T-helper 2 cell treated with Interferon-gamma antibody and Interleukin-4, amounts not matched to agents 5 μg/mL and 100 μg/mL, for 36 hours (primary cell): ENCODE measurements around the gene SEC14L6.

ENCODE experiments used
- DNase-seq: peaks from one replicate; pipeline ENCODE4 v3.0.0; 2021; ENCODE audit warnings: low spot score
- H3K27ac Mint-ChIP-seq: one replicate; pipeline ENCODE4 v1.8.0; 2021; ENCODE audit warnings: mild to moderate bottlenecking, mixed read lengths
- H3K27me3 Mint-ChIP-seq: one replicate; pipeline ENCODE4 v1.8.0; 2021; ENCODE audit warnings: low read depth, mixed read lengths
- H3K36me3 Mint-ChIP-seq: one replicate; pipeline ENCODE4 v1.8.0; 2021; ENCODE audit warnings: low read depth, mixed read lengths
- H3K4me1 Mint-ChIP-seq: one replicate; pipeline ENCODE4 v1.8.0; 2021; ENCODE audit warnings: low read depth, mixed read lengths
- H3K4me3 Mint-ChIP-seq: one replicate; pipeline ENCODE4 v1.8.0; 2022; ENCODE audit warnings: mild to moderate bottlenecking, moderate library complexity, mixed read lengths
- H3K9me3 Mint-ChIP-seq: one replicate; pipeline ENCODE4 v1.8.0; 2021; ENCODE audit warnings: mixed read lengths

The SEC14L6 gene

GRCh38 chr22:30539368-30539767 is 7.2 kb downstream of the SEC14L6 start:
- Mint-ChIP-seq H3K36me3 (no peaks in the 10 kb centered on the region), H3K27ac (no peak overlapping the region), H3K4me1 (peaks cover 4% of the 10 kb centered on the region), H3K27me3 (peaks cover 39% of the 10 kb centered on the region), H3K9me3 (no peaks in the 10 kb centered on the region), H3K4me3 (no peak overlapping the region)
- DNase-seq: no peak

GRCh38 chr22:30538280-30538679 is 8.3 kb downstream of the SEC14L6 start:
- DNase-seq: no peak
- no peak overlapping the region for H3K27ac Mint-ChIP-seq

GRCh38 chr22:30537083-30537731 is 9.3 kb downstream of the SEC14L6 start:
- Mint-ChIP-seq H3K4me1 (peaks cover 4% of the 10 kb centered on the region), H3K9me3 (no peaks in the 10 kb centered on the region), H3K27me3 (peaks cover 26% of the 10 kb centered on the region), H3K27ac (no peak overlapping the region), H3K4me3 (no peak overlapping the region), H3K36me3 (no peaks in the 10 kb centered on the region)
- no peak for DNase-seq

More at GRCh38 chr22:30538280-30538679, 8.3 kb downstream of the SEC14L6 start:
- Mint-ChIP-seq H3K9me3 (no peaks in the 10 kb centered on the region), H3K4me3 (no peak overlapping the region), H3K4me1 (peaks cover 4% of the 10 kb centered on the region), H3K27me3 (peaks cover 34% of the 10 kb centered on the region), H3K36me3 (no peaks in the 10 kb centered on the region)

- H3K4me3 Mint-ChIP-seq: no peak overlapping the region
- H3K27me3 Mint-ChIP-seq: peaks cover 14% of the 10 kb centered on the region
- peaks cover 4% of the 10 kb centered on the region for H3K4me1 Mint-ChIP-seq
- H3K36me3 Mint-ChIP-seq: no peaks in the 10 kb centered on the region
- no peak overlapping the region for H3K27ac Mint-ChIP-seq
- no peaks in the 10 kb centered on the region for H3K9me3 Mint-ChIP-seq
- no peak for DNase-seq
These were observed 11.4 kb downstream of the SEC14L6 start for GRCh38 chr22:30535182-30535581.

GRCh38 chr22:30531651-30532608 is 14.6 kb downstream of the SEC14L6 start:
- H3K9me3 Mint-ChIP-seq: no peaks in the 10 kb centered on the region
- H3K36me3 Mint-ChIP-seq: no peaks in the 10 kb centered on the region
- no peak overlapping the region for H3K4me3 Mint-ChIP-seq
- H3K27me3 Mint-ChIP-seq: no peaks in the 10 kb centered on the region
- no peak overlapping the region for H3K27ac Mint-ChIP-seq
- H3K4me1 Mint-ChIP-seq: peaks cover 4% of the 10 kb centered on the region
- no peak for DNase-seq

GRCh38 chr22:30526656-30527055 is 19.9 kb downstream of the SEC14L6 start:
- peaks cover 3% of the 10 kb centered on the region for H3K27me3 Mint-ChIP-seq
- H3K4me1 Mint-ChIP-seq: no peaks in the 10 kb centered on the region
- H3K36me3 Mint-ChIP-seq: no peaks in the 10 kb centered on the region
- H3K27ac Mint-ChIP-seq: no peak overlapping the region
- no peak for DNase-seq
- no peaks in the 10 kb centered on the region for H3K9me3 Mint-ChIP-seq
- H3K4me3 Mint-ChIP-seq: no peak overlapping the region

GRCh38 chr22:30523646-30524489 is 22.7 kb downstream of the SEC14L6 start:
- no peak overlapping the region for H3K27ac Mint-ChIP-seq
- no peak for DNase-seq
- no peak overlapping the region for H3K4me3 Mint-ChIP-seq
- H3K36me3 Mint-ChIP-seq: no peaks in the 10 kb centered on the region
- H3K9me3 Mint-ChIP-seq: no peaks in the 10 kb centered on the region
- H3K4me1 Mint-ChIP-seq: no peaks in the 10 kb centered on the region
- peaks cover 3% of the 10 kb centered on the region for H3K27me3 Mint-ChIP-seq

- no peak for DNase-seq
- H3K36me3 Mint-ChIP-seq: no peaks in the 10 kb centered on the region
- H3K9me3 Mint-ChIP-seq: no peaks in the 10 kb centered on the region
- H3K4me1 Mint-ChIP-seq: no peaks in the 10 kb centered on the region
- no peak overlapping the region for H3K4me3 Mint-ChIP-seq
- no peak overlapping the region for H3K27ac Mint-ChIP-seq
- peaks cover 3% of the 10 kb centered on the region for H3K27me3 Mint-ChIP-seq
These were observed 25.0 kb downstream of the SEC14L6 start for GRCh38 chr22:30521368-30522156.

GRCh38 chr22:30519842-30520425 is 26.6 kb downstream of the SEC14L6 start:
- Mint-ChIP-seq H3K9me3 (no peaks in the 10 kb centered on the region), H3K36me3 (no peaks in the 10 kb centered on the region), H3K27me3 (peaks cover 3% of the 10 kb centered on the region), H3K4me1 (no peaks in the 10 kb centered on the region), H3K27ac (no peak overlapping the region), H3K4me3 (no peak overlapping the region)
- DNase-seq: no peak

- no peak for DNase-seq
- Mint-ChIP-seq H3K9me3 (no peaks in the 10 kb centered on the region), H3K36me3 (no peaks in the 10 kb centered on the region), H3K27me3 (peaks cover under 1% of the 10 kb centered on the region), H3K27ac (no peak overlapping the region), H3K4me3 (no peak overlapping the region), H3K4me1 (no peaks in the 10 kb centered on the region)
These were observed 29.8 kb downstream of the SEC14L6 start for GRCh38 chr22:30516731-30517130.

- no peak overlapping the region for H3K4me3 Mint-ChIP-seq
- H3K27me3 Mint-ChIP-seq: no peaks in the 10 kb centered on the region
- DNase-seq: no peak
- H3K9me3 Mint-ChIP-seq: no peaks in the 10 kb centered on the region
- no peak overlapping the region for H3K27ac Mint-ChIP-seq
- H3K4me1 Mint-ChIP-seq: no peaks in the 10 kb centered on the region
- H3K36me3 Mint-ChIP-seq: no peaks in the 10 kb centered on the region
These were observed 30.3 kb downstream of the SEC14L6 start for GRCh38 chr22:30516273-30516672.

GRCh38 chr22:30514252-30514651 is 32.3 kb downstream of the SEC14L6 start:
- no peaks in the 10 kb centered on the region for H3K4me1 Mint-ChIP-seq
- H3K27ac Mint-ChIP-seq: no peak overlapping the region
- no peaks in the 10 kb centered on the region for H3K36me3 Mint-ChIP-seq
- no peak for DNase-seq
- no peak overlapping the region for H3K4me3 Mint-ChIP-seq
- H3K27me3 Mint-ChIP-seq: no peaks in the 10 kb centered on the region
- H3K9me3 Mint-ChIP-seq: no peaks in the 10 kb centered on the region

- DNase-seq: no peak
- Mint-ChIP-seq H3K36me3 (no peaks in the 10 kb centered on the region), H3K4me1 (no peaks in the 10 kb centered on the region), H3K27me3 (no peaks in the 10 kb centered on the region), H3K27ac (no peak overlapping the region), H3K9me3 (no peaks in the 10 kb centered on the region), H3K4me3 (no peak overlapping the region)
These were observed 33.1 kb downstream of the SEC14L6 start for GRCh38 chr22:30513462-30513861.
